SKM-1 treated with dmso at 0.1 percent for 144 hours (cell line): ENCODE results near the gene KLHL30.
"Not testable (repeated sequence)": the region's sequence is repeated elsewhere in the genome, so short reads cannot be mapped to it uniquely, and the experiment has no call there.

Experiments
- DNase-seq: peaks from one replicate; lab custom pipeline; 2025; ENCODE audit not compliant: unreplicated experiment; lab: John Stamatoyannopoulos, UW

The KLHL30 gene

DNA sequence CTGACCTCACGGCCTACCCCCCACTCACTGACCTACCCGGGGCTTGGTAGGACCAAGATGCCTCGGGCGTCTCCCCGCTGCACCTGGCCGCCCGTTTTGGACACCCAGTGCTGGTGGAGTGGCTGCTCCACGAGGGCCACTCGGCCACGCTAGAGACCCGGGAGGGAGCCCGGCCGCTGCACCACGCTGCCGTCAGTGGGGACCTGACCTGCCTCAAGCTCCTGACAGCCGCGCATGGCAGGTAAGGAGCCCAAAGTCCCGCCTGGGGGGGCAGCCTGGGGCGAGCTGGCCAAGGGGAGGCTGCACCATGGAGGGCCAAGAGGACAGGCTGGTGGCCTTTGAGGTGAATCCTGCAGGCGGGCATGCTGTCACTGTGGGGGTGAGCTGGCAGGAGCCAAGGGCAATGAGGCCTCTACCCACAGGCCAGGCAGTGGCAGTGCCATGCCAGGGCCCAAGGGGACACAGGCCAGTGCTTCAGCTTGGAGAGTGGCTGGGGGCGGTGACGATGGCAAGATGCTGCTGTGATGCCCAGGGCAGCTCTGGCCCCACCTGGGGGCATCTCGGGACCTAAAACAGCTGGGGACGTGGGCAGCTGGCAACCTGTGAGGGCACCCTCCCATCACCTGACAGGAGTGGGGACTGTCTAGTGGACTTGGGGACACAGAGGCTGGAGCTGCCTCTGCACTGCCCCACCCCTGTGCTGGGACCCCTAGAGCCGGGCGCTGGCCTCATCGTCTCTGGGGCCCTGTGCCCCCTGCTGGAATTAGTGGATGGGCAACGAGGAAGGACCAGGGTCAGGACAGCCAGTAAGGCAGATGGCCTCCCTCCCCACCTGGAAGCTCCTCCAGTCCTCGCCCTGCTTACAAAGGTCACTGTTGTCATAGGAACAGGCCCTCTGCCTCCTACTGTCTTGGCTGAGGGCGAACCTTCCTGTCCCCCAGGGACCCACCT, 36.3 kb upstream of the KLHL30 start:
- DNase-seq, result no peak

DNA sequence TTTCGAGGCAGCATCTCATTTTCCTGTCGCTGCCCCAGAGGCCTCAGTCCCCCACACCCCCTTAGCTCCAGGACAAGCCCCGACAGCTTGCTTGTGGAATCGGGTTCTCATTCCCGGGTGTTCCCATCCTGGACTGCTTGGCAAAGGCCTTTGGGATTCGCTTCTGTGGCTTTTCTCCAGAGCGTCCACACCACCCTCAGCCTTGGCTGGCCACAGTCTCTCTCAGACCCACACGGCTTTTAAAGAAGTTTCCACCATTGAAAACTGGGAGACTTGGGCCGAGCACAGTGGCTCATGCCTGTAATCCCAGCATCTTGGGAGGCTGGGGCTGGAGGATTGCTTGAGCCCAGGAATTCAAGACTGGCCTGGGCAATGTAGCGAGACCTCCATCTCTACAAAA, 35.6 kb upstream of the KLHL30 start:
- DNase-seq, result no peak

DNA sequence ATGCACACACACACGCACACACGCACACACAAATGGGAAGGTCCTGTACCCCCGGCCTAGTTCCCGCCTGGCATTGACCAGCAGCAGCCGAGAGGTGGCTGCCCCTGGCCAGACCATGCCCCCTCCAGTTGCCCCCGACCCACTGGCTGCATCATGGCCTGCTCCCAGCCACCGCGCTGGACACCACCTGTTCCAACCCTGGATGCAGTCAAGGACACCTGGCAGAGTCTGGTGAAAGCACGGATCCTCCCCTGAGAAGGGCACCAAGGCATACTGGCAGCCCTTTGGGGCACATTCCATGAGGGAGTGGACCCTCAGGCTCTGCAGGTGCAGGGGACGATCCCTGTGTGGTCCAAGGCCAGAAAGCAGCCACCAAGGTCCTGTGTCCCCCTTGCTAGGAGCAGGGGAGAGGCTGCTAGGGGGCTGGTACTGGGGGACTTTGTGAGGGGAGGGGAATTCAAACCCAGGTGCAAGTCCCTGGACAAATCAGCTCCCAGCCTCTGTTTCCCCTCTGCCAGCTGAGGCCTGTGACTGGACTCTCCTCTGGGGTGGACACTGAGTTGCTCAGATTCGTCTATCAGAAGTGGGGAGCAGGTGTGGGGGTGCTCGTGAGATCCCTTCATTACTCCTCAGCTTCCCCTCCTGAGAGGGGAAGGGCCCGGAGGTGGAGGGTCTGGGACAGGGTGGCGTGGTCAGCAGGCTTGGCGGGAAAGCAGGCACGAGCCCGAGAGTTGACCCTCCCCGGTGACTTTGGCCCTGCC, 34.8 kb upstream of the KLHL30 start:
- DNase-seq, result no peak

DNA sequence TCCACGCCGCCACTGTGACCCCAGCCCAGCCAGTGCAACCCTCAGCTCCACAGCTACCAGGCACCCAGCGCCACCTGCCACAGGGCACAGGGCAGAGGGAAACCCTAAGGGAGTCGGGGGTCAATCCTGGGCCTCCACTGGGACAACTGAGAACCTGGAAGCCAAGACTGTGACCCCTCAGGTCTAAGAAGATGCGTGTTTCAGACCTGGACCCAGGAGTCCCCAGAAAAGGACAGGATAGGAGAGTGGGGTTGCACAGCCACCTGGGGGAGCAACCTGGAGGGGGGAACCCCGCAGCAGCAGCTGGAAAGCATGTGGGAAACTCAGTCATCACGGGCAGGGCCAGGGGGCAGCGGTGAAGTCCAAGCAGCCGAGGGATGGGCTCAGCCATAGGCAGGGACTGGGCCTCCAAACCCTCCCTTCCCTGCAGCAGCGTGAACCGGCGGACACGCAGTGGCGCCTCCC, 34.2 kb upstream of the KLHL30 start:
- DNase-seq, result no peak

DNA sequence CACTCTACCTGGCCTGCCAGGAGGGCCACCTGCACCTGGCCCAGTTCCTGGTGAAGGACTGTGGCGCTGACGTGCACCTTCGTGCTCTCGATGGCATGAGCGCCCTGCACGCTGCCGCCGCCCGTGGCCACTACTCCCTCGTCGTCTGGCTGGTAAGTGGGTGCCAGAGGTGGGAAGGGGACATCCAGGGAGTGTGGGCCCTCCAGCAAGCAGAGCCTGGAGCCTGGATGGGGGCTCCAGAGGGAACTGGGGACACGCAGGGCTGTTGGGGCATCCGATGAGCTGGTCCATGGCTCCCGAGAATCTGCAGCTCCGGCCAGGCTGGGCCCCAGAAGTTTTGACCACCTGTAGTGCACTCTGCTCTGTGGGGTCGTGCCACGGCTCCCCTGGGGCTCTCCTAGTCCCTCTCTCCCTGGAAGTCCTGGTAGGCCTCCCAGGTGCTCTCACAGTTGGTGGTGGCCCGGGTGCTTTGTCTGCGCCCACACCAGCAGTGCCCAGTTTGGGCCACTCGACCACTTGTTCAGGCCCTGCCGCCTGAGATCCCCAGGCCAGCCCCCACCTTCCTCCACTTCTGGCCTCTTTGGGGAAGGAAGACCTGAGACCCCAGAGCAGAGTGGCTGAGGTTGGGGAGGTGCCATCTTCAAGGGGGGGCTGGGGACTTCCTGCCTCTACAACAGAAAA, 33.6 kb upstream of the KLHL30 start:
- no peak for DNase-seq

DNA sequence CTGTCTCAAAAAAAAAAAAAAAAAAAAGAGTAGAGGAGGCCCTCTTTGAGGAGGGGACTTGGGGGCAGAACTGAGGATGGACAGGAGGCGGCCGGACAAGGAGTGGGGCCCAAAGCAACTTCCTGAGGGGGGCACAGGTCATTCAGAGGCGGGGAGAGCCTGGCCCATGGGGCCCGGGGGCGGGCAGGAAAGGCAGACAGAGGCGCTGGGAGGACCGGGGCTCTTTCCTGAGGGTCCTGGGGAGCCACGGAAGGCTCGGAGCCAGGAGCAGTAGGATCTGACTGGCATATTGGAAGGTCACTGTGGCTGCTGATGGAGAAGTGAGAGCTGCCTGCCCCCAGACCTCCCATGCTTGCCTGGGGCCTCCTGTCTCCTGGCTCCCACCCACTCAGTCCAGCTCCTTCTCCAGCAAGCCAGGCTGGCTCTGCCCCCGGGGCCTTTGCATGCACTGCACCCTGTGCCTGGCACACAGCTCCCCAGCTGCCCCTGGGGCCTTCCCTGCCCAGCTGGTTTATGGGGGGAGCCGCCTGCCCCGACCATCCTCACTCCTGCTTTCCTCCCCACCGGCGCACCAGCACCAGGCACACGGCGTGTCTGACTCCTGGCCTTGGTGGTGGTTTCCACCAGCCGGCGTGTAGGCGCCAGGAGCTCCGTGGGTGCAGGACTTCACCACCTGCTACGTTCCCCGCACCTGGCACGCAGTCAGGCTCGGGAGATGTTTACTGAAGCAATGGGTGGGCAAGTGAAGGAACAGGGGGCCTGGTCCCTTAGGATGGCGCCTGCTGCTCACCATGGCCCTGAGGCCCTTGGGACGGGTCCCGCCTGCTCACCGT, 32.7 kb upstream of the KLHL30 start:
- DNase-seq, result no peak

DNA sequence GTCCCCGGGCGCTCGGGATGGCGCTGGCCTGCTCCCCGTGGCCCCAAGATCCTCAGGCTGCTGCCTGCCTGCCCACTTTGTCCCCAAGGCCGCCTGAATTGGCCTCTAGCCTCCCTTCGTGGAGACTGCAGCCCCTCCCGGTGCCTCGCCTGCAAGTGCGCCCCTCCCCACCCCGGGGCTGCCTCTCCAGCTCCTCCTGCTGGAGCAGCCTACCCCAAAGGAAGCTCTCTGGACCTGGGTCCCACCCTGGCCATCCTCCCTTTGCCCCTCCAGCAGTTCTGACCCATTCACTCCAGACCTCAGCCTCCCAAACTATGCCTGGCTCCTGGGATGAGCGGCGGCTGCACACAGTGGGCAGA, 32.1 kb upstream of the KLHL30 start:
- no peak for DNase-seq

DNA sequence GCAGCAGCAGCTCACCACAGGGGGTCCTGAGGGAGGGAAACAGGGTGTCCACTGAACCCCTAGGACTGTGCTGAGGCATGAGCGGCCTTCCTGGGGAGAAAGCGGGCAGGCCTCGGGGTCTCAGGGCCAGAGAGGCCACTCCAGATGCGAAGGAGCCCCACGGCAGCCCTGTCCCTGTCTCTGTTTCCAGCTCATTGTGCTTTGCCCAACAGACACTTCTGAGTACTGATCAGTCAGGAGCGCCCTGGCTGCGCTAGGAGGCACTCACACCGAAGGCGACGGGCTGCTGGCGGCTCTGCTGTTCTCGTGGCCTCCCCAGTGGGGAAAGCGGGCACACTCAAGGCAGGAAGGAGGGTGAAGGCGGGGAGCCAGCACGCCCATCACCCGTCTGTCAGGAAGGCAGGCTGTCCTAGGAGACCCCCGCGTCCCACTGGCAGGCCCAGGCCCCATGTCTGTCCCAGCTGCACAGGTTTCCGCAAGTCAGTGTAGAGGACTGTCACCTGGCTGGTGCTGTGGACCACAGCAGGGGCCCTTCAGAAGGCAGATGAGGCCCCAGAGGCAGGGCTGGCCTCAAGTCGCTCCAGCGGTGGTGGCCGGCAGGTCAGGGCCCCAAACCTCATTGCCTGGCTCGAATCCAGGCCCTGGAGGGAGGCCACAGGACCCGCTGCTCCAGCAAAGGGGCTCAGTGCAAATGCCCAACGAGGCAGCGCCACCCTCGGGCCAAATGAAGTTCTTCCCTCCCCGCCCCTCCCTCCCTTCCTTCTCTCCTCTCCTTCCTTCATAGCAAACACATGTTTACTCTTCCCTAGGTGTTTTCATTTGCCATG, 31.6 kb upstream of the KLHL30 start:
- peak; percentile 47 for DNase-seq

DNA sequence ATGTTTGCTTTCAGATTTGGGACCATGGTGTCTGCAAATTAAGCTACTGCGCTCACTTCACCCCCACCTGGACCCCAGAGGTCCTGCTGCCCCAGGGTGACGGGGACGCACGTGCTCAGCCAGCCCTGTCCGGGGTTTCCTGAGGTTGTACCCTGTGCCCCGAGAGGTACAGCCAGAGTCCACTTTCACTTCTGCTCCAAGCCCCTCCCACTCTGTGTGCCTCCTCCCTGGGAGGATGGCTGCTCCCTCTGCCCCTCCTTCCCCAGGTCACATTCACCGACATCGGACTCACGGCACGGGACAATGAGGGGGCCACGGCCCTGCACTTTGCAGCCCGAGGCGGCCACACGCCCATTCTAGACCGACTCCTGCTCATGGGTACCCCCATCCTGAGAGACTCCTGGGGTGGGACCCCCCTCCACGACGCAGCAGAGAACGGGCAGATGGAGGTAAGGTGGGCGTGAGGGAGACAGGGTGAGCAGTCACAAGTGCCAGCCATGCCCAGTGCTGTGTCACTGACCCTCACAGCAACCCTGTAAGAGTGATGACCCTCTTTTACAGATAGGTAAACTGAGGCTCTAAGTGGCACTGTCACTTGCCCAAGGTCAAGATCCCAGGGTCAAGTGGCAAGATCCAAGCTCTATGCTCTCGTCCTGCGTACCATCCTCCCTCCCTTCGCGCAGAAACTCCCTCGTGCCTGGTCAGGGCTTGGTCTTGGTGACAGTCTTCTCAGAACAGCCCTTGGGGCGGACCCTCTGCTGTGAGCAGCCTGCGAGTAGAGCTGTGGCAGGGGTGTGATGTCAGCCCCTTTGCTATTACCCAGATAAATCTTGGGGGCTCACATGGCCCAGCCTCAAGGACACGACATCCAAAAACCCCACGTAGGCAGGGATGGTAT, 30.7 kb upstream of the KLHL30 start:
- no peak for DNase-seq

DNA sequence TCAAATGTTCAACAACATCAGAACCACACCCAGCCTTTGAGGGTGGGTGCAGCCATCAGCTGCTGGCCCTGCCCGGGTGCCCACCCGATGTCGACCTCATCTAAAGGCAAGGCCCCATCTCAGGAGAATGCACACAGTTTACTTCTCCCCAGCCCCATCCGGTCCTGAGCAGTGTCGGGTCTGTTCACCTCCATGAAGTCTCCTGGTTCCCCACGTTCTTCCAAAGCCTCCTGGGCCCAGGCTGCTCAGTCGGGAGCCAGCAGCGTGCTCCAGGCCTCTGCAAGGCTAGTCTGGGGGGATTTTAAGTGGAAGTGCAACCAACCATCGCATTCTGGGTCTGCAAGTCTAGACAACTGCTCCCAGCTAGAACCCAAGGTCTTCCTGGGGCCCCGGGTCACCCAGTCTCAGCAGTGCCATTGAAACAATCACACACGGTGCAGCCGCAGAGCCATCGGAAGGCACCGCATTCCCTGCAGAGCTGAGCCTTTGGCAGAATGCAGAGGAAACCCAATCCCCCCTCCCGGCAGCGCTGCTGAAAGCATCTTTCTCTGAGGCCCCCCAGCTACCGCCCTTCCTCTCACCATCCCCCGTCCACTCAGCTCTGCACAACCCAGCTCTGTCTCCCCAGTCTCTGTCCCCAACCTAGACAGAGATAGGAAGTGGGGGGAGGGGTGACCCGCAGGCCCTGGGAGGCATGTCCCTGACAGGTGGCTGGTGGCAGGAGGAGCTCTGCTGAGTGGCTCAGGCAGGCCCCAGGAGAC, 29.9 kb upstream of the KLHL30 start:
- no peak for DNase-seq

DNA sequence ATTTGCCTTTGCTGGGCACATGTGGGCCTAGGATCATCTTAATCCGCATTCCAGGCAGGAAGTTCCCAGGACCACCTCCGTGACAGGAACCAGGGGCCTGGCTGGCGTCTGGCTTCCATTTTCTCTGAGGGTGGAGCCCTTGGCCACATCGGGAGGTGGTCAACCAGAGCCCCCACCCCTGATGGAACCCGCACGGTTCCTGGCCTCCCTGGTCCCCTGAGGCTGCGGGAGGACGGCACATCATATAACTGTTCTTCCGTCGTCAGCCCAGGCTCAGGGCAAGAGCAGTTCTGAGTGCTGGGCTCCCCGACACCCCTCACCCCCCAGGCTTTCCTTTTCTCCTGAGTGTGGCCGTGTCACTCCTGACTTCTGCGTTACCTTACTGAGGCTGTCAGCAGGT, 24.9 kb upstream of the KLHL30 start:
- DNase-seq, result no peak

DNA sequence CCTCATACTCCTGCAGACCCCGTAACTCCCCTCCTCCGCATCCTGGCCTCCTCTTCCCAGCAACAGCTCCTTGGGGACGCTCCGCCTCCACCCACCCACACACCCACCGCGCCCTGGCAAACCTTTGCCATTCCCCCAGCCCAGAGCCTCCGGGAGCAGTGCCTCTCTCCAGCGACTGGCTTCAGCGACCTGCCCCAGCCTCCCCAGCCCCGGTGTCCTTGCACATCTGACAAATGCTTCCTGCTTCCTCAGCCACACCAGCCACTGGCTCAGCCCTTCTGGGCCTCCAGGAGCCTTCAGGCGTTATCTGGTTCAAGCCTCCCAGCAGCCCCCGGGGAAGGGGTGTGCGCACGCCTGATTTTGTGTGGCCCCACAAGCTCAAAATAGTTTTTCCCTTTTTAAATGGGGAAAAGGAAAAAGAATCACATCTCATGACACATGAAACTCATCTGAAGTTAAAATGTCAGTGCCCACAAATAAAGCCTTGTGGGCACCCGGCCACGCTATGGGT, 24.1 kb upstream of the KLHL30 start:
- DNase-seq, result no peak

DNA sequence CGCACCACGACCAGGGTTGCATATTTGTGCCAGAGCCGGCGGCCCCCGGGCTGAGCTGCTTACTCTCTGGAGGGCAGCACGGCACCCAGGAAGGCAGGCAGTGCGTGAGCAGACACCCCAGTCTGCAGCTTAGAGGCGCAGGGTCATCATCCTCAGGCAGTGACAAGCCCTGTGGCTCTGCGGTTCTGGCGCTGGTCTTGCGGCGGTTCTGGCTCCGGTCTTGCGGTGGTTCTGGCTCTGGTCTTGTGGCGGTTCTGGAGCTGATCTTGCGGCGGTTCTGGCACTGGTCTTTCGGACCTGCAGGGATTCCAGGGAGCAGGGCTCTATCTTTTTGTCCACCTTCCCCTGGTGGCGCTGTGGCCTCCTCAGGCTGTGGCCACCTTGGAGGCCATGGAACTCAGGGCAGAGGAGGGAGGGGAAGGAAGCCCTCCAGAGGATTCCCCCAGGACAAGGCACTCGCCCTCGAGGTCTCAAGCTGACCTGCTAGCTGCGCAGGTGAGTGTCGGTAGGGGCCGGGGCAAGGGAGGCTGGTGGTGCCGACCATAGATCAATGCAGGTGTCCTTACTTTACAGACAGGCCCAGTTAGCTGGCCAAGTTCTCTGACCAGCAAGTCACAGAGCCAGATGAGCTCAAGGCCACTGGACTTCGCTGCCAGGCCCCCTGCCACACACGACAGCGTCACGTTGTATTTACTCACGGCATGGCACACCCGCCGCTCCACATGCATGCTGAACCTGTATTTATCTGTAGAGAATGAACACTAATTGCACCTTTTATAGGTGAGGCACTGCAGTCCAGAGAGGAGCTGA, 23.4 kb upstream of the KLHL30 start:
- no peak for DNase-seq

DNA sequence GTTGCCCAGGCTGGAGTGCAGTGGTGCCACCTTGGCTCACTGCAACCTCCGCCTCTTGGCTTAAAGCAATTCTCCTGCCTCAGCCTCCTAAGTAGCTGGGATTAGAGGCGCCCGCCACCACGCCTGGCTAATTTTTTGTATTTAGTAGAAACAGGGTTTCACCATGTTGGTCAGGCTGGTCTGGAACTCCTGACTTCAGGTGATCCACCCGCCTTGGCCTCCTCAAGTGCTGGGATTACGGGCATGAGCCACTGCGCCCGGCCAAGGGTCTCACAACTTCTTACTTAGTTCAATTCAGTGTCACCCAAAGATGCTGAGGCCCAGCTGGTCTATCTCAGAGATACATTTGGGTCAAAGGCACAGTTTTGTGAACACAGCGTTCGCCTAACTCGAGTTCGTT, 22.8 kb upstream of the KLHL30 start:
- DNase-seq, result not testable (repeated sequence)

DNA sequence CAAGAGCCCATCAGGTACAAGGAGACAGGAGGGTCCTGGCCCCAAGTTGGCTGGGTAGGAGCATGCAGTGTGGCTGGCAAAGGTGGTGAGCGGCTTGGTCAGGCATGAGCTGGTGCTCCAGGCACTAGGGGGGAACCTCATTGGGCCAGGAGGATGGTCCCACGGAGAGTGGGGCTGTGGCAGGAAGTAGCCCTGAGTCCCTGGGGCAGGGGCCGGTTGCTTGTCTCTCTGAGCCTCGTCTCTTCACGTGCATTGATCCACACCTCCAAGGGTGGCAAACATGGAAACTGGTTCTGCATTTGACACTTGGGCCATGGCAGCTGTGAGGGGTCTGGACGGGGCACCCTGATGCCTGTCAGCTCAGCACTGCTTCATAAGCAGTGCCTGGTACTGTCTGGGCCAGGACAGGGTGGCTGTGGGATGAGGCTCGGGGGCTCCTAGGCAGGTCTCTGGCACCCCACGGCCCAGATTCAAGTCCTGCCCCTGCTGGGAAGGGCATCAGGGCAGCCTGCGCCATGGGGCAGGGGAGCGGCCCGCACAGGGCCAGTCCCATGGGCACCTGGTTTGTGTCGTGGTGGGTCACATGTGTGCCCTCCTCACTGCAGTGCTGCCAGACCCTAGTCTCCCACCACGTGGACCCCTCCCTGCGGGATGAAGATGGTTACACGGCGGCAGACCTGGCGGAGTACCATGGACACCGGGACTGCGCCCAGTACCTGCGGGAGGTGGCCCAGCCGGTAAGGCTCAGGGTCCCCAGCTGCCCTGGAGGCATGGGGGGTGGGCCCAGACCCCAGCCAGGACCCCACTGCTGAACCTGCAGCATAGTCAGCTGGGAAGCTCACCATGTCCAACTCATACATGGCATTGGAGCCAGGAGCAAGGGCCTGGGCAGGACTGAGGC, 21.9 kb upstream of the KLHL30 start:
- no peak for DNase-seq
